Measurements from ENCODE around the gene ACSF3. TPM values are rescaled to one million over a fixed set of nuclear protein-coding genes. Genes with fewer than 3 reads are reported as not detected.

ACSF3 gene
- total RNA-seq, 4 donors from 2014 or later: 94.6 to 120 (median 108) TPM

DNA sequence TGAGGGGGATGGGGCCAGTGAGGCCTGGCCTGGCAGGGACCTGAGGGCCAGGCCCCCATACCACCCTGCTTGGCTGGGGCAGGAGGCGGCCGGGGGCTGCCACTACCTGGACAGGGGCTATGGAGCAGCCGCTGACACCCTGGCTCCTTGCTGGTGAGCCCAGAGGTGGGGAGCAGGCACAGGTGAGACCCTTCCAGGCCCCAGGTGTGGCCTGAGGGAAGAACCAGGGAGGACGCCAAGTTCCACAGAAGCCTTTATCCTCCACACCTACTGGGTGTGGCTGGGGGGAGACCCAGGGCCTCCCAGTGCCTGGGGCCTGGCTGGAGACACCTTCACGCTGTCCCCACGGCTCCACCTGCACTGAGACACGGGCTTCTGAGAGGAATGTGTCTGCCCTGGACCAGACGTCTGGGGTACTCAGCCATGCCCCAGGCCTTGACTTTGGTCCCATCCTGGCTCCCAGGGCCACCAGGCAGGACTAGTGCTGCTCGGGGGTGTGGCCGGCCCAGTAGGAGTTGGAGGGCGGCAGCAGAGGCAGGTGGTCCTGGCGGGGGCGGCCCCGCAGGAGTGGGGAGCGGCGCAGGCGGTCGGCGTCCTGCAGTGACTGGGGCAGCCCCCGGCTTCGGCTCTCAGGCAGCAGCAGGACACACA, 102.0 kb downstream of the ACSF3 start:
- no peaks in the 10 kb centered on the region for H3K9me3 ChIP-seq
- H3K4me3 ChIP-seq: no peak overlapping the region
- peak in 1 of 3 donors; percentile 46 for DNase-seq
- H3K27ac ChIP-seq: no peak overlapping the region
- peaks cover 0 to 22% (median 5%) of the 10 kb centered on the region in 4 donors for H3K4me1 ChIP-seq
- TF ChIP-seq CTCF (IDR thresholded peaks at IDR 0.05) (no peak), POLR2A (IDR thresholded peaks at IDR 0.05) (no peak)
- H3K27me3 ChIP-seq: peaks cover 0 to 21% of the 10 kb centered on the region in 2 donors
- no peaks in the 10 kb centered on the region for H3K36me3 ChIP-seq

DNA sequence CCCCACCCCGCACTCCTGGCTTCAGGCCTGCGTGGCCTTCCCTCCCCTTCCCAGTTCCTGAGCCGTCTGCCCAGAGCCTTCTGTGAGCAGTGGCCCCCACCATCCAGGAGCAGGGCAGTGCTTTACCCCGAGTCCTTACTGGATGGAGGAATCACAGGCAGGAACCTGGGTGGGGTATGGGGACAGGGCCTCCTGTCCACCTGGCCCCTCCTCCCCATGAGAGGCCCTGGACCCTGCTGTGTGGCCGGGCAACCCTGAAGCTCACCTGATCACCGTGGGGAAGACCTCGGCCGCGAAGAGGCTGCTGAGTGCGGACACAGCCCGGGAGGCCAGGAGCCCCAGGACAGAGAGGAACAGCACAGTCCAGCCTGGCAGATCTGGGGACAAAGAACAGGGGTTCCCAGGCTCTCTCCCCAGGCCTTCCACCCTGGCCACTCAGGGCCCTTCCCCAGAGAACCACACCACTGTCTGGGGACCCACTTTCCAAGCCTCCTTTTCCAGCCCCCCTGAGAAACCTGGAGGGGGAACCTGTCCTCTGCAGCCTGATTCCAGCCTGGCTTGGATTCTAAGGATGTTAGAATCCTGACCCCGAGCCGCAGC, 103.5 kb downstream of the ACSF3 start:
- Histone ChIP-seq H3K27me3 (peaks cover 0 to 26% of the 10 kb centered on the region in 2 donors), H3K9me3 (no peaks in the 10 kb centered on the region), H3K4me3 (no peak overlapping the region), H3K36me3 (no peaks in the 10 kb centered on the region), H3K4me1 (peaks cover 0 to 22% (median 8%) of the 10 kb centered on the region in 4 donors), H3K27ac (no peak overlapping the region)
- no peak for TF ChIP-seq CTCF (IDR thresholded peaks at IDR 0.05)
- TF ChIP-seq POLR2A (IDR thresholded peaks at IDR 0.05): no peak
- no peak for DNase-seq

GRCh38 chr16:89197633-89198416, 104.2 kb downstream of the ACSF3 start:
- Histone ChIP-seq H3K27ac (no peak overlapping the region), H3K4me3 (no peak overlapping the region), H3K36me3 (no peaks in the 10 kb centered on the region), H3K27me3 (peaks cover 0 to 31% of the 10 kb centered on the region in 2 donors), H3K4me1 (peaks cover 0 to 20% (median 6%) of the 10 kb centered on the region in 4 donors), H3K9me3 (no peaks in the 10 kb centered on the region)
- DNase-seq: peak in 1 of 3 donors; percentile 35
- TF ChIP-seq CTCF (IDR thresholded peaks at IDR 0.05) (no peak), POLR2A (IDR thresholded peaks at IDR 0.05) (no peak)

DNA sequence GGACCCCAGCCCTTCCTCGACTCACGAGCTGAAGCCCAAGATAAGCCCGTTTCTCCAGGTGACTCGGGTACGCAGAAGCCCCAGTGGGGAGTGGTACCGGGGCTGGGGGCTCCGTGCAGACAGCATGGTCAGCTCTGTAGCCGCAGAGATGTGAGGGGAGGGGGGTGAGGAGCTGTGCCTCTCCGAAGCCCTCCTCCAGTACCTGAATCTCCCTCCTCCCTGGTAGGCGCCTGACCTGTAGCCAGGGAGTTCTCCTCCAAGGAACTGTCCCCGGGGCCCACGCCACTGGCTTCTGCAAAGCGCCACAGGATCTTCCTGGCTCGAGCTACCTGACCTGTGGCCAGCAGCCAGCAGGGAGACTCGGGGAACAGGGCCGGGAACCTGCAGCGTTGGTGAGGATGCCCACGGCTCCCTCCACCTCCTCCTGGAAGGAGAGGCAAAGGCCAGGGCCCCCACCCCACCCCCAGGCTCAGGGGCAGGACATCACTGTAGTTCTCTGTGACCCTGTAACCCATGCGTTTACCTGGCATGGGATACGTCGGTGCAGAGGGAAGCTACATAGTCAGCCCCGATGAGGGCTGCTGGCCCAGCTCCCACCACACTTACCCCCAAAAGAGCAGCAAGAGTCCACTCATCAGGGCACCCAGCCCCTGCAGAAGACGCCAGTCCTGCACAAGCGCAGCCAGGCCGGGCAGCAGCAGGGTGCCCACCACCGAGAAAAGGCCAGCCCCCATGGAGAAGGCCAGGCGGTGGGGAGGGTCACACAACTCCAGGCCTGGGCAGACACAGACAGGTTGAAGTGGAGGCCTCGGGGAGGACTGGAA, 105.0 kb downstream of the ACSF3 start:
- Histone ChIP-seq H3K27ac (no peak overlapping the region), H3K27me3 (peaks cover 0 to 32% of the 10 kb centered on the region in 2 donors), H3K36me3 (no peaks in the 10 kb centered on the region), H3K9me3 (no peaks in the 10 kb centered on the region), H3K4me3 (no peak overlapping the region), H3K4me1 (peaks cover 0 to 20% (median 6%) of the 10 kb centered on the region in 4 donors)
- TF ChIP-seq CTCF (IDR thresholded peaks at IDR 0.05) (no peak), POLR2A (IDR thresholded peaks at IDR 0.05) (no peak)
- DNase-seq: peak in 1 of 3 donors; percentile 41
